NCI-H524 treated with DMSO at 0.1 percent for 48 hours (cell line): ENCODE measurements around the gene KCNG2.

Experiments
- DNase-seq: peaks from one replicate; lab custom pipeline; 2025; lab: John Stamatoyannopoulos, UW

KCNG2 gene

DNA sequence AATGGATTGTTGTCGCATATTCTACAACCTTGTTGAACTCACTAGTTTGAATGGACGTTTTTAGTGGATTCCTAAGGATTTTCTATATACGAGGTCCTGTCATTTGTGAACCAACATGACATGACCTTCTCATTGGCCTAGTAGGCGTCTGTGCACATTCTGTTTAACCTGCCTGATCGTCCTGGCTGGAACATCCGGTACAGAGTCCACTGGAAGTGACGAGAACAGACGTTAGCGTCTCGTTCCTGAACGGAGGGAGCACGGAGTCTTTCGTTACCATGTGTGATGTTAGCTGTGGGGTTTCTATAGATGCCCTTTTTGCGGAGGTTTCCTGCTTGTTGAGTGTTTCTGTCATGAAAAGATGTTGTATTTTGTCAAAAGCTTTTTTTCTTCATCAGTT lies 91.8 kb downstream of the KCNG2 start:
- DNase-seq, result no peak

DNA sequence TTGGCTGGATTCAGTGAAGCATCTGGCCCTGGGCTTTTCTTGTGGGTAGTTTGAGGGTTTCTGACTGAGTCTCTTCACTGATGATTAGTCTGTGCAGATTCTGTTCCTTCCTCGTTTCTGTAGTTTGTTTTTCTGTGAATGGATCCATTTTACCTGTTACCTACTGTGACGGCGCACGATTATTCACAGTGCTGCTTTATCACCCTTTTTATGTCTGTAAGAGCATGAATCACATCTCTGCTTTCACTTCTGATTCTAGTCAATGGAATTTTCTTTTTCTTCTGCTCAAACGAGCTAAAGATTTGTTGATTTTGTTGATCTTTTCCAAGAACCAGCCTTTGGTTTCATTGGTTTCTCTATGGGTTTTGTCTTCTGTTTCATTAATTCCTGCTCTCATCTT lies 92.9 kb downstream of the KCNG2 start:
- DNase-seq, result no peak

DNA sequence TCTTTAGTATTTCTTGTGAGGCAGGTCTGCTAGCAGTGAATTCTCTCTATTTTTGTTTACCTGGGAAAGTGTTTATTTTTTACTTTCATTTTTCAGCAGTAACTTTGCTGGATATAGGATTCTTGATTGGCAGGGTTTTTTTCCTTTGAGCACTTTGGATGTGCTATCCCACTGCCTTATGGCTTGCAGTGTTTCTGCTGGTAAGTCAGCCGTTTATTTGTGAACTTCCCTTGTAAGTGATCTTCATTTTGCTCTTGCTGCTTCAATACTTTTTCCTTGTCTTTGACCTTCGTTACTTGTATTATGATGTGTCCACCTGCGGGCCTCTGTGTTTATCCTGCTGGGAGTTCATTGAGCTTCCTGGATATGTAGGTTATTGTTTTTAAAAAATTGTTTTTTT lies 99.0 kb downstream of the KCNG2 start:
- no peak for DNase-seq

DNA sequence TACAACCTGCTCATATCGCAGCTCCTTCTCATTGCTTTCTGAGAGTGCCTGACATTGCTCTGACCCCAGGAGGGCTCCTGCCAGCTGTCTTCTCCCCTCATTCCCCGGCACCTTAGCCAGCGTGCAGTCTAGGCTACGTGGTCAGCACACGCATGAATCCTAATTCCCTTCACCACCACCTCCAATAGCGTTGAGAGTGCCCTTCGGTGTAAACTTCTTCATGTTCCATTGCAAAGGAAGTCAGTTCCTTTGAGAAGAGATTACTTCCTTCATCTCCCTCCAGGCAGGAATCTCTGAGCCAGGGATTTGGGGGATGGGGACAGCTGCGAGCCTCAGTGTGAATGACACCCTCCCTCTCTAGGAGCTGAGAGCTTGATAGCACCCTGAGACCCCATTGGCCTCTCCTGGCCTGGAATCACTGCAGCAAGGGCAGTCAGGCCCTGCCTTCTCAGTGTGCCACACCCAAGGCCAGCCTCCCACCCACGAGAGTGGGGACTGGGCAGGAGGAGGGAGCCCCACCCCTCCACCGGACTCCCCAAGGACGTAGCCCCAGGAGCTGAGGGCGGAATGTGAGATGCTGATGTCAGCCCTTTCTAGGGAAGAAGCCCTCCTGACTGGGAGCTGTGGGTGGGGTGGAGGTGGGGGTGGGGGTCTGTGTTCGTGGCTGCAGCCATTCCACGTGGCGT lies 100.3 kb downstream of the KCNG2 start:
- DNase-seq, result no peak

DNA sequence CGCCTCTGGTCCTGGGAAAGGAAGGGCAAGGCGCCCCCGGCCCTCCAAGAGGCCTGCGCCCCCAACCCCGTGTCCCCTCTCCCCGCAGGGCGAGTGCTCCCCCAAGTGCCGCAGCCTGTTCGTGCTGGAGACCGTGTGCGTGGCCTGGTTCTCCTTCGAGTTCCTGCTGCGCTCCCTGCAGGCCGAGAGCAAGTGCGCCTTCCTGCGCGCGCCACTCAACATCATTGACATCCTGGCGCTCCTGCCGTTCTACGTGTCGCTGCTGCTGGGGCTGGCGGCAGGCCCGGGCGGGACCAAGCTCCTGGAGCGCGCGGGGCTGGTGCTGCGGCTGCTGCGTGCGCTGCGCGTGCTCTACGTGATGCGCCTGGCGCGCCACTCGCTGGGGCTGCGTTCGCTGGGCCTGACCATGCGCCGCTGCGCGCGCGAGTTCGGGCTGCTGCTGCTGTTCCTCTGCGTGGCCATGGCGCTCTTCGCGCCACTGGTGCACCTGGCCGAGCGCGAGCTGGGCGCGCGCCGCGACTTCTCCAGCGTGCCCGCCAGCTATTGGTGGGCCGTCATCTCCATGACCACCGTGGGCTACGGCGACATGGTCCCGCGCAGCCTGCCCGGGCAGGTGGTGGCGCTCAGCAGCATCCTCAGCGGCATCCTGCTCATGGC lies 101.3 kb downstream of the KCNG2 start:
- DNase-seq, result no peak

DNA sequence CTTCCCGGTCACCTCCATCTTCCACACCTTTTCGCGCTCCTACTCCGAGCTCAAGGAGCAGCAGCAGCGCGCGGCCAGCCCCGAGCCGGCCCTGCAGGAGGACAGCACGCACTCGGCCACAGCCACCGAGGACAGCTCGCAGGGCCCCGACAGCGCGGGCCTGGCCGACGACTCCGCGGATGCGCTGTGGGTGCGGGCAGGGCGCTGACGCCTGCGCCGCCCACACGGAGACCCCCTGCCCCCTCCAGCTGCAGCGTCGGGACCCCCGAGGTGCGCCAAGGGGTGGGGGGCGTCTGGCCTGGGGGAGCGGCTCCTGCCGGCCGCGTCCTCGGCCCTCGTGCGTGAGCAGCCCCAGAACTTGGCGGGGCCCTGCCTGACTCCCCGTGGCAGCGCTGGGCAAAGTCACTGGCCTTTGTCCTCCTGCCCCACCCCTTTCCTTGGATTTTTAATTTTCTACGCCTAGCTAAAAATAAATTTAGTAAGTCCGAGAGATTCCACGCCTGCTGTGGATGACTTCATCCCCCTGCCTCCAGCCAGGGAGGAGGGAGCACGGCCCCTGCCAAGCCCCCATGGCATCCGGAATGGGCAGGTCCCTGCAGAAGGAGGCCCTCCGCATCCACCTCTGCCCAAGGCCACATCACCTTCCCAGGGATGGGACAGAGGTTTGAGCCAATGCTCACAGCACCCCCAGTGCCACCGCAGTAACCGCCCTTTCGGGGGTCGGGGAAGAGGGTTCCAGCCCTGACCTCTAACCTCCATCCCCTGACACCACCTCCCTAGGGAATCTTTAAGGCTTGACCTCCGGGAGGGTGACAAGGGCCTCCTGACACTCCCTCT lies 102.1 kb downstream of the KCNG2 start:
- DNase-seq, result no peak

DNA sequence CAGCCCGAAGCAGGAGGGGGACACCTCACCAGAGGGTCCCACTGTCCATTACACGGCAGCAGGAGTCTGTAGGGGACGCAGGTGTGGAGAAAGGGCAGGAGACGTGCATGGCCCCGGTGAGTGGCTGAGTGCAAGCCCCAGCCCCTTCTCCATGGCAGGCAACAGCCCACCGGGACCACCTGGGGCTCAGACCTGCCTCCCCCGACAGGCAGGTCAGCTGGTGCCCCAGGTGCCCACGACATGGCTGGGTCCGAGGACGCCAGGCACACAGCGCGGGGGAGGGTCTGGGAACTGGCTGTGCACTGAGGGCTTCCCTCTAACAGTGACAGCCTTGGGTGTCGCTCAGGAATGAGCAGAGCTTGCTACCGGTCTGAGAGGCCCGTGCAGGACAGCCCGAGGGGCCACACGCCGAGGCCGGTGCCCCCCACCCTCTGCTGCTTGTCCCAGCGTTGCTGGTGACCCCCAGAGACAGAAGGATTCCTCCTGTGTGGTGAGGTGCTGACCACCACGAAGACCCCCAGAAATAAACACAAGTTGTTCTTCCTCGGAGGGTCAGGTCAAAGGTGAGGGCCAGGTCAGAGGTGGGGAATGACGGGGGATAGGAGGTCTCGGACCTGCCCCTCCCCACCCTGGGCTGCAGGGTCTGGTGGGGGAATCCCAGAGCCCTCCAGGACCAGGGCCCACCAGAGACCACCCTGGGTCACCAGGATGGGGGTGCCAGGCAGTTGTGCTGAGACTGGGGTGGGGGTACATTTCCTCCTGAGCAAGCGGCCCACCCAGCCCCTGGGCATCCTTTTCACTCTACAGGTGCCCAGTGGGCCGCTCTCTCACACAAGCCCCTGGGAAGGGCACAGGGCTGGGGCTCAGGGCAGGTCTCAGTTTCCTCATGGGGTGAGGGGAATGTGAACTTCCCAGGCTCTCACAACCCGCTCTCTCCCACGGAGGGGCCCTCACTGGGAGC lies 103.2 kb downstream of the KCNG2 start:
- no peak for DNase-seq

DNA sequence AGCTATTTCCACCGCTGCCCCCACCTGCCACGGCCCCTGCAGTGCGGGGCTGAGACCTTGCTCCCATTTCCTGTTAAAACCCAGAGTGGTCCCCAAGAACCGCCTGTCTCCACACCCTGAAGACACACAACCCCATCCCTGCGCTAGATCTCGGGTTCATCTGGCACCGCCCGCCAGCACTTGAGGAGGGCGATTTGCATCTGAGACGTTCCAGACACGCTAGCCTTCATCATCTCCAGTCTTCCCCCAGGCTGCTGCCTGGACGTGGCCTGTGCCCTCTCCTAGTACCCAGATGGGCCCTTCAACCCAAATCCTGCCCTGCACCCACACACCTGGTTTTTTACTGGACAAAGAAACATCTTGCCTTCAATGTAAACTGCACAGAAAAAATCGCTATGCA lies 103.9 kb downstream of the KCNG2 start:
- no peak for DNase-seq

DNA sequence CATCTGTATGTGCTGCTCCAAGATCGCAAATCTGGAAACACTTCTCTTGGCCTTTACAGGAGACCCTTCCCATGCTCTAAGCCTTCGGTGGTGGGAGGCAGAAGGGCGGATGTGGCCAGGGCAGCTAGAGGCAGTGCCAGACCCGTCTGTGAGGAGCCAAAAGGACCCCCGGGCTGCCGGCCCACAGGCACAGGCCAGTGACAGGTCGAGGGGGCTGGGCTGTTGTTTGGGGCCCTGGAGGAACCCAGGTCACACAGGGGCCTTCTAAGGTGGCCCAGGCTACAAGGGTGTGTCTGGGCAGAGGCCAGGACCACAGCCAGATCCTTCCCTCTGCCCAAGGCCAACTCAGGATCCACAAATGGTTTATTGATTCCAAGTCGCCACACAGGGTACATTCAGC lies 104.3 kb downstream of the KCNG2 start:
- no peak for DNase-seq

DNA sequence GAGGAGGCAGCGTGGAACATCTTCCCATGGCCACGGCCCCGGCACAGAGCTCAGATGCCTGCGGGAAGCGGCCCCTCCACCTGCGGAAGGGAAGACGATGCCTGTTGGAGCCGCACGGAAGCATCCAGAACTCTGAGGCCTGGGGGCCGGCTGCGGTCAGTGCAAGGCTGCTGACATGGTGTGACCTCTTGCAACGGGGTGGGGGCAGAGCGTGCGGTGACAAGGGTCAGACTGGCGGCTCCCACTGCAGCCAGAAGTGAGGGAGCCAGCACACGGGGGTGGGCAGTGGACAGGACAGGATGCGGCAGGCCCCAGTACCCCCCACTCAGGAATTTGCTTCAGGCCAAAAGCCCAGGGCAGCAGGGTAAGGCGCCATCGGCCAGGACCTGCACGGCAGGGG lies 104.9 kb downstream of the KCNG2 start:
- no peak for DNase-seq

DNA sequence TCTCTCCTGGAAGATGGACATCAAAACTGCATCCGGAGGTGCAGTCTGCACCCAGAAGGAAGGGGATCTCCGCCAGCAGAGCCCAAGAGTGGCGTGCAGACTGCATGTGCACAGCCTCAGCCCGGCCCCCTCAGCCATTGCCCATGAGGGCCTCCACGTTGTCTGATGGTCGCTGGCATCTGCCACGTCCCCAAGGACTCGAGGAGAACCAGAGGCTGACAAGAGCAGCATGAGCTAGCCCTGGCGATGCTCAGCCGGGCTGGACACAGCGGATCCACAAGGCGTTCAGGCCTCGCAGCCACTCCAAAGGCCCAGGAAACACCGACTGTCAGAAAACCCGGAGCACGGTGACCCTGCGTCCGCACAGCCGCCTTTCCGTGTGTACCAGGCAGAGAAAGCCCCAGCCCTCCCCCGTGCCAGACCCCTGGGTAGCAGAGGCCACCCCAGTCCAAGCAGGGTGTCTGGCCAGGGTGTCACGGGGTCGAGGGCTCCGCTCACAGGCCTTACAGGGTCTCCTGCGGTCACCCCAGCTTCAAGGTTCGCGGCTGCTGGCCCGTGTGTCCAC lies 105.4 kb downstream of the KCNG2 start:
- no peak for DNase-seq

DNA sequence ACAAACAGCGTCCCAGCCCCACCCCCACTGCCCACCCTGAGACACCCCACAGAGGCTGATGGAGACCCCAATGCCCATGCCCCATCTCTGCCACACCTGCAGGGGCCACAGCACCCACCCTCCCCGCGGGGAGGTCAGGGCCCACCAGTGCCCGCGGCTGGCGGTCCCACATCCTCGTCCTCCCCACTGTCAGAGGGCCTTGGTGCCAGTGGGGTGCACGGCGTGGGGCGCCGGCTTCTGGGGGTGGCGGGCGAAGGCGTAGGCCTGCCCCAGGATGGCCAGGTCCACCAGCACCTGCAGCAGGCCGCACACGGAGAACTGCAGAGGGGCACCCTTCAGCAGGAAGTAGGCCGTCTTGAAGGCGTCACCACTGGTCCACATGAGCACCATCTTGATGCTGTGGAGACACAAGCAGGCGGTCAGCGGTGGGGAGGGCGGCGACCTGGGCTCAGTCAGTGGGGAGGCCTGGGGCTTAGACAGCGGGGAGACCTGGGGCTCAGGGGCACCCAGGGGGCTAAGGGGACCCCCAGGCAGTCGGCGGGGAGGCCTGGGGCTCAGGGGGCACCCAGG lies 106.1 kb downstream of the KCNG2 start:
- no peak for DNase-seq

DNA sequence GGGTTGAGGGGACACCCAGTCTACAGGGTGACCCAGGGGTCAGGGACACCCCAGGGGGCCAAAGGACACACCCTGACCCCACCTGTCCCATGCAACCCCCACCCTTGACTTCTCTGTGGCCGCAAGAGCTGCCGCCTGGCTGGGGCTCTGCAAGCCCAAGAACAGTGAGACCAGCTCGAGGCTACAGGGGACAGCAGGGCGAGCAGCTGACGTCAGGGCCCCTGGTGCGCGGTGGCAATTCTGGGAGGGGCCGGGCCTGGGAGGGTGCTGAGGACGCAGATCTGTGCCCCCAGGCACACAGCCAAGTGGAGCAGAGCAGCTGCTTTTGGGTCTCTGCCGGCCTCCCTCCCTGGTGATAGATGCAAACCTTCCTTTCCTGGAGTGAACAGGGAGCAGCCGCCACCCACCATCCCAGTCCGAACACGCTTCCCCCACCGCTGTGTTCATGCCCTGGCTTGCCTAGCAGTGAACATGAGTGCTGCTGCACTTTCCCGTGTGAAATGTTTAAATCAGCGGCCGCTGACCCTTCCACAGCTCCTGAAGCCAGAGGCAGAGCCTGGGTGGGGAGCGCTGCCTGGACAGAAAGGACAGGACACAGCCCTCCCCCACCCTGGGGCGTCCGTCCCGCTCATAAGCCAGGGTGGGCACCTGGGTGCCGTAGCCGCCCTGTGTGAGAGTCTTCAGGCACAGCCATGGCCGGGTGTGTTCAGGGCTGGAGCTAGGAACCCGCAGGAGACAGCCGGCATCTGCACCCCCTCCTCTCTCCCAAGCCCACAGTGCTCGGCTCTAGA lies 106.8 kb downstream of the KCNG2 start:
- no peak for DNase-seq

DNA sequence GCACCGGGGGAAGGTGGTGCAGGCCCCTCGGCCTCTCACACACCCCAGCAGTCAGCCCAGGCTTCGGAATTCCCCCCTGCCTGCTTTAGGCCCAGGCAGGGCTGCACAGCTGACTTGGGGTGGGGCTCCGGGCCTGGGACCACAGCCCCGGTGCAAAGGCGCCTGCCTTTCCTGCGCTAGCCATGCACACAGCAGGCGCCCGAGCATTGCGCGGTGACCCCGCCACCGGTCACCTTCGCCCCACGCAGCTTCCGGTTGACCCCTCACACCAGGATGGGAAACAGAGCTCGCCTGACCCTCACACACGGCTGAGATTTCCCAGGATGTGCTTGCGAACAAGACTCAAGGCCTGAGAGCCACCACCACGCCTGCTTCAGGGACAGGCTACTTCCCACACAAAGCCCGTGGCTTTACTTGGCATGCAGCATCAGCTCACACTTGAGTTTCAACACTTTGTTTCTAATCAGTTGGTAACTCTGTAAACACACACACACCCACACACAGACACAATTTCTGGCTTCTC lies 107.7 kb downstream of the KCNG2 start:
- no peak for DNase-seq

DNA sequence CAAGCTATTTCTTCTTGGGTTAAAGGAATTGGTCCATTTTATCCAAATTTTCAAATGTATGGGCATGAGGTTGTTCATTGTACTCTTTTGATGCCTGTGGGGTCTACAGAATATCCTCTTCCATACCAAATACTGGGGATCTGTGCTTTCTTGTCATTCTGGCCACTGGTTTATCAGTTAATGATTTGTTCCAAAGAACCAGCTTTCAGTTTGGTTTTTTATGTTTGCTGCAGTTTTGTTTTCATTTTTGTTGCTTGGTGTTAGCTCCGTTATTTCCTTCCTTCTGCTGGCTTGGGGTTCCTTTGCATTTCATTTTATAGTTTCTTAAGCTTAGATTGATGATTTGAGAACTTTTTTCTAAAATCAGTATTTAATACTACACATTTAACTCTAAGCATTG lies 108.3 kb downstream of the KCNG2 start:
- no peak for DNase-seq

DNA sequence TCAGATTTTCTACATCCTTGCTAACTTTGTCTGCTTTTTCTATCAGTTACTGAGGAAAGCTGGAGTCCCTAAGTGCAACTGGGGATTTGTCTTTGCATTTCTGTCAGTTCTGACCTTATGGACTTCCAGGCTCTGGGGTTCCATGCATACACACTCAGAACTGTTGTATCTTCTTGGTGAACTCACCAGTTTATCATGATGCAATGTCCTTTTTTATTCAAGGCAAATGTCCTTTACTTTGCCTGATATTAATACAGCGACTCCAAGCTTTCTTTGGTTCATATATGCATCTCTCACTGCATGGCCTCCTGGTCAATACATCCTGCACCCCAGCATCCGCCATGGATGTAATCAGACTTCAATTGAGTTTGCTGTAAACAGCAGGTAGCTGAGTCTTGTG lies 109.0 kb downstream of the KCNG2 start:
- DNase-seq, result no peak

DNA sequence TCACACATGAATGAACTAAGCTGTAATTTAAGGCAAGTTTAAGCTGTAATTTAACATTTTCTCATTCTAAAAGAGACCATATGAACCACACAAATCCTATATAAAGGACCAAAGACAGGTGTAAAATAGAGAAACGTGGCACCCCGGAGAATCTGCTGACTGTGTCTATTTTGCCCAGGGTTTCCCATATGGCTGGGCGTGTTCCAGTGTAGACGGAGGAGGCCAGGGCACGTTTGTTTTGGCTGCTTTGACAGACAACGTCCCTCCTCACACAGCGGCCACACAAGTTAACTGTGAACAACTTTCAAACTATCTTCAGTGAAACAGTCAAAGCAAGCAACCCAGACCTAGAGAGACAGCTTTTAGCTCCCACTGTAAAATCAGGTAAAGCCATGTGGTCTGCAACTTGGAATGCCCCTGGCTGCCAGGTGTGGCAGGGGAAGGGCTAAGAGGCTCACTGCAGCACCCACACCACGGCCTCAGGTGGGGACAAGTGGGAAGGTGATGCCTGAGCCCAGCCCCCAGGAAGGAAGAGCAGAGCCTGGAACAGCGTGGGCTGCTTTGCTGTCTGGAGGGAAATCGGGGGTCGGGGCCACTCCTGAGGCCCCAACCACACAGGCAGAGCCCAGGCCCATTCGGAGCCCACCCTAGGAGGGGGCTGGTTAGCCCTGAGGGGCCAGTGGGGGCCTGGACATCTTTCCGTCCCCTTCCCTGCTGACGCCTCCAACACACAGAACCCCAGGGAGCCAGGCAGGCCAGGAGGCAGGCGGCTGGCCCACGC lies 113.0 kb downstream of the KCNG2 start:
- no peak for DNase-seq

DNA sequence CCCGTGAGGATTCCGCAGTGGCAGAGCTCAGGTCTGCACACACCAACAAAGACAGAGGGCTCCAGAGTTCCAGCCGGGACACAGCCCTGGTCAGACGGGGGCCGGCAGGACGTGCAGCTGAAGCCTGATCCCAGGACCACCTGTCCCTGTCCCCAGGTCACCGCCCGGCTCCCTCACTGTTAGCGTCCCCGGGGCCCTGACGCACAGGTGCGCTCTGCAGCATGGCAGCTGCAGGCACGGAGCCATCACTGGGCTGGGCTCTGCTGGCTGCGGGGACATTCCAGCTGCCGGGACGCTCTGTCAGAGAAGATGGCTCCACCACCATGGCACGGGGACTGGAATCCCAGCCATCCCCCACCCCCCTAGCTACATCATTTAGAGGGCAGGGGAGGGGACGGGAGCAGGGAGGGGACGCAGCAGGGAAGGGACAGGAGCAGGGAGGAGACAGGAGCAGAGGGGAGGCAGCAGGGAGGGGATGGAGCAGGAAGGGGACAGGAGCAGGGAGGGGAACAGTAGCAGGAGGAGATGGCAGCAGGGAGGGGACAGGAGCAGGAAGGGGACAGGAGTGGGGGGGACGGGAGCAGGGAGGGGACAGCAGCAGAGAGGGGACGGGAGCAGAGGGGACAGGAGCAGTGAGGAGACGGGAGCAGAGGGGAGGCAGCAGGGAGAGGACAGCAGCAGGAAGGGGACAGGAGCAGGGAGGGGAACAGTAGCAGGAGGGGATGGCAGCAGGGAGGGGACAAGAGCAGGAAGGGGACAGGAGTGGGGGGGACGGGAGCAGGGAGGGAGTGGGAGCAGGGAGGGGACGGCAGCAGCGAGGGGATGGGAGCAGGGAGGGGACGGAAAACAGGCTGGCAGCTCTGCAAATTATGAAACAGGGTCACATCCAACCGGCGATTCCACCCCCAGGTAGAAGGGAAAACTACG lies 113.9 kb downstream of the KCNG2 start:
- DNase-seq, result no peak
